Spleen (tissue), 11 donors: ENCODE measurements around the gene TTC39B. TPM values are rescaled to one million over a fixed set of nuclear protein-coding genes. Genes with fewer than 3 reads are reported as not detected.

Experiments used
- DNase-seq: peaks from one replicate; pipeline ENCODE4 v3.0.0-alpha.2; 2020
- H3K27ac ChIP-seq, 8 donors: fragments of 200-600 bp; sonication (generic) in 7 of 8; 1 replicate in 4 of 8; 2 replicates in 4 of 8; pipeline versions ENCODE4 v1.5.0 to v1.8.0; 2016 to 2021; ENCODE audit warnings: inconsistent platforms in 4 of 8, mild to moderate bottlenecking in 4 of 8, moderate library complexity in 1 of 8
- H3K27me3 ChIP-seq, 7 donors: fragments of 200-600 bp; sonication (generic) in 6 of 7; replicated peaks in 1 of 7; 1 replicate in 4 of 7; 2 replicates in 3 of 7; pipeline versions ENCODE4 v1.5.0 to v1.8.0; 2016 to 2021; ENCODE audit warnings: inconsistent platforms in 3 of 7, mild to moderate bottlenecking in 1 of 7
- H3K36me3 ChIP-seq, 6 donors: fragments of 200-600 bp; sonication (generic) in 5 of 6; 1 replicate in 4 of 6; 2 replicates in 2 of 6; pipeline versions ENCODE4 v1.5.0 to v1.8.0; 2016 to 2021; ENCODE audit warnings: inconsistent platforms in 2 of 6
- H3K4me1 ChIP-seq, 6 donors: fragments of 200-600 bp; sonication (generic) in 5 of 6; 1 replicate in 3 of 6; 2 replicates in 3 of 6; pipeline versions ENCODE4 v1.5.0 to v1.8.0; 2016 to 2021; ENCODE audit warnings: inconsistent platforms in 3 of 6
- H3K4me3 ChIP-seq, 8 donors: fragments of 200-600 bp; sonication (generic) in 7 of 8; 1 replicate in 4 of 8; 2 replicates in 4 of 8; pipeline versions ENCODE4 v1.5.0 to v1.8.0; 2016 to 2021; ENCODE audit warnings: inconsistent platforms in 4 of 8, mild to moderate bottlenecking in 4 of 8, moderate library complexity in 2 of 8
- H3K9me3 ChIP-seq, 8 donors: fragments of 200-600 bp; sonication (generic) in 7 of 8; 1 replicate in 4 of 8; 2 replicates in 4 of 8; pipeline versions ENCODE4 v1.5.0 to v1.8.0; 2016 to 2021; ENCODE audit warnings: inconsistent platforms in 4 of 8
- POLR2A ChIP-seq, 3 donors: fragments of 450-650 bp; IDR thresholded peaks; one replicate each; pipeline ENCODE4 v1.5.1; 2017; ENCODE audit warnings: antibody characterized with exemption in 3 of 3, mild to moderate bottlenecking in 1 of 3
- POLR2AphosphoS5 ChIP-seq, 3 donors: sonication (generic); formaldehyde crosslinking; IDR thresholded peaks; one replicate each; pipeline ENCODE4 v1.5.1; 2017; ENCODE audit warnings: antibody characterized with exemption in 3 of 3
- WGBS, 5 donors: extraction: QIAGEN DNeasy Blood & Tissue Kit in 3 of 5; methylation state at CpG; one replicate each; pipeline versions ENCODE4 v1.1.5 to v1.1.7; 2013 to 2018; 5-methylcytosine and 5-hydroxymethylcytosine counted together
- intact Hi-C: fragments of 100-400 bp; cut with DNase I; formaldehyde crosslinking; loops from one replicate; pipeline ENCODE4 v1.15.0; 2023; ENCODE audit warnings: low total_unique reads
- polyA plus RNA-seq, 3 donors: library from polyadenylated mRNA; stranded (reverse); fragments of 200-250 nt; gene quantifications; one replicate each; pipeline ENCODE4 v1.2.1, GENCODE V29; 2013
- total RNA-seq, 7 donors: library from RNA; depleted of rRNA in 3 of 7; stranded (reverse); fragments of >200 nt in 3 of 7; fragmentation: NEBNext Ultra II Directional in 4 of 7; extraction: Animal tissue kit (Norgen Biotek cat#: 25700) in 4 of 7; gene quantifications; one replicate each; pipeline versions ENCODE4 v1.1.0 to v1.2.1, GENCODE V29; 2016 to 2021
- TF ChIP-seq, protein P1 (sequence below), 11 experiments: fragments of 200-600 bp in 7 of 11; fragments of 450-650 bp in 4 of 11; sonication (generic) in 4 of 11; IDR thresholded peaks in 8 of 11; conservative IDR thresholded peaks in 3 of 11; 1 replicate in 7 of 11; 2 replicates in 4 of 11; pipeline versions ENCODE4 v1.4.0 to v1.8.0; 2016 to 2021; ENCODE audit warnings: antibody characterized with exemption in 11 of 11, inconsistent platforms in 4 of 11, mild to moderate bottlenecking in 1 of 11
- donor health status: healthy with polysubstance abuse.
- donor health status: DM: no; HTN: no; CAD: no; lungs with moderate emphysema.
- donor health status: DM: no; HTN: no; CAD: no.
- donor health status: Bipolar disorder and iron deficiency.
- donor health status: healthy.
- donor health status: DM: no; HTN: no; CAD: no.
- donor health status: DM: yes; HTN: yes; CAD: no.

TTC39B gene
- total and polyA plus RNA-seq, 10 donors = 4.8 to 24.1 (median 19.0) TPM

DNA sequence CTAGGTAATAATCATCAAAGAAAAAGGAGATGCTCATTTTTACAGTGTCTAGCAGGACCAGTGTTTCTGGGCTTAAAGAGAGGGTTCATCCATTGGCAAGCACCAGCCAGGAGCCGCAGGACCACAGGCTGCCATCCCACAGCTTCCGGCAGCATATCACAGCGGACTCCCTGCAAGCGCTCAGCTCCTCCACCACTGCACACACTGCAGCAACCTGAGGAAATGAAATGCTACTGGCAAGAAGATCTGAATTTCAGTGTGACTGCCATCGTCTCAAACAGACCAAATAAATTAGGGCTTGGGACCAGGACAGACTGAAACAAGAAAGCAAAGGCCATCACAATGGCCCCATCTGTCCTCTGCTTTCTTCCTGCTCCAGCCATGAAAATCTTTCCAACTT, 114.2 kb downstream of the TTC39B start:
- peaks cover 0 to 7% (median 0%) of the 10 kb centered on the region in 8 donors for H3K9me3 ChIP-seq
- no peaks in the 10 kb centered on the region for H3K4me1 ChIP-seq
- H3K4me3 ChIP-seq = no peak overlapping the region
- H3K36me3 ChIP-seq = peaks cover 0 to 85% (median 29%) of the 10 kb centered on the region in 6 donors
- intact Hi-C loops = no loop called here
- H3K27me3 ChIP-seq = no peaks in the 10 kb centered on the region
- no peak for DNase-seq
- TF ChIP-seq POLR2A (IDR thresholded peaks at IDR 0.05) = no peak
- TF ChIP-seq, protein P1, sequence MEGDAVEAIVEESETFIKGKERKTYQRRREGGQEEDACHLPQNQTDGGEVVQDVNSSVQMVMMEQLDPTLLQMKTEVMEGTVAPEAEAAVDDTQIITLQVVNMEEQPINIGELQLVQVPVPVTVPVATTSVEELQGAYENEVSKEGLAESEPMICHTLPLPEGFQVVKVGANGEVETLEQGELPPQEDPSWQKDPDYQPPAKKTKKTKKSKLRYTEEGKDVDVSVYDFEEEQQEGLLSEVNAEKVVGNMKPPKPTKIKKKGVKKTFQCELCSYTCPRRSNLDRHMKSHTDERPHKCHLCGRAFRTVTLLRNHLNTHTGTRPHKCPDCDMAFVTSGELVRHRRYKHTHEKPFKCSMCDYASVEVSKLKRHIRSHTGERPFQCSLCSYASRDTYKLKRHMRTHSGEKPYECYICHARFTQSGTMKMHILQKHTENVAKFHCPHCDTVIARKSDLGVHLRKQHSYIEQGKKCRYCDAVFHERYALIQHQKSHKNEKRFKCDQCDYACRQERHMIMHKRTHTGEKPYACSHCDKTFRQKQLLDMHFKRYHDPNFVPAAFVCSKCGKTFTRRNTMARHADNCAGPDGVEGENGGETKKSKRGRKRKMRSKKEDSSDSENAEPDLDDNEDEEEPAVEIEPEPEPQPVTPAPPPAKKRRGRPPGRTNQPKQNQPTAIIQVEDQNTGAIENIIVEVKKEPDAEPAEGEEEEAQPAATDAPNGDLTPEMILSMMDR (IDR thresholded peaks at IDR 0.05 in 8 of 11, conservative IDR thresholded peaks at IDR 0.05 in 3 of 11) = no peak
- no peak for TF ChIP-seq POLR2AphosphoS5 (IDR thresholded peaks at IDR 0.05)
- no peak overlapping the region for H3K27ac ChIP-seq
- 93 to 99% (median 96%) methylated on average over 5 of the region's 5 CpGs for WGBS, 5 donors

DNA sequence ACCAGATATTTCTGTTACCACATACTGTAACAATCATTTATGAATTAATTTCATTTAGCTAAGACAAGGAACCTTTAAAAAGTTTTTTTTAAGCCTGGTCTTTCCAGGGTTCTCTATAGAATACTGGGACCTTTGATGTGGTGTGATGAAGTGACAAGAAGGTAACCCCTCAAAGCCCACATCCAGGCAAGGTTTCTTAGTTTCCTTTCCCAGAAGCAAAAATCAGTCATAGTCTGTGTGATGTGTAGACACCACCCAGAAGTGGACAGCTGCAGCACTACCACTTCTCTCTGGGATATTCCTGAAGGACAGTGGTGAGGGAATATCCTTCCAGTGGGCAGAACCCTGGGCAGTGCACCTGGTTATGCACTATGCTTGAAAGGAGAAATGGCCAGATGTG, 115.6 kb downstream of the TTC39B start:
- Histone ChIP-seq H3K36me3 (peaks cover 0 to 89% (median 39%) of the 10 kb centered on the region in 6 donors), H3K27me3 (no peaks in the 10 kb centered on the region), H3K4me3 (no peak overlapping the region), H3K4me1 (no peaks in the 10 kb centered on the region), H3K27ac (no peak overlapping the region), H3K9me3 (peaks cover 0 to 6% (median 0%) of the 10 kb centered on the region in 8 donors)
- intact Hi-C loops = no loop called here
- no peak for DNase-seq
- TF ChIP-seq, protein P1 (IDR thresholded peaks at IDR 0.05 in 8 of 11, conservative IDR thresholded peaks at IDR 0.05 in 3 of 11) = no peak
- TF ChIP-seq POLR2AphosphoS5 (IDR thresholded peaks at IDR 0.05) (no peak), POLR2A (IDR thresholded peaks at IDR 0.05) (no peak)

DNA sequence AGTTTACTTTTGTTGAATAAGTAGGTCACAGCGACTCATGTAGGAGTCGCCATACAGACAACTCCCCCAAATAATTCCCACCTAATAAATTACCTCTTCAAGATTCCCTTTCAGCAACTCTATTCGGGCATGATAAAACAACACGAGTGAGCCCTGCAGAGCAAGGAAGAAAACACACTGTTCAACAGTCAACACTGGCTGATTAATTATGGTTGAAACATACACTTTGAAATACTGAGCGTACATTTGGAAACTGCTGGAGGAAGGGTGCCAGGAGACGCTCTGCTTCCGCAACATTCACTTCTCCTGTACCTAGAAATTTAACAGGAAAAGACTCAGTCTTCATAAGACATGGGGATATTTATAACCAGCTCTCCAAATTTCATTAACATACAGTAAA, 117.5 kb downstream of the TTC39B start:
- no peak for DNase-seq
- peaks cover 0 to 90% (median 48%) of the 10 kb centered on the region in 6 donors for H3K36me3 ChIP-seq
- no peaks in the 10 kb centered on the region for H3K4me1 ChIP-seq
- WGBS, 5 donors = 88 to 91% (median 90%) methylated on average over 7 of the region's 7 CpGs
- H3K27ac ChIP-seq = no peak overlapping the region
- intact Hi-C loops = no loop called here
- no peak overlapping the region for H3K4me3 ChIP-seq
- TF ChIP-seq, protein P1 (IDR thresholded peaks at IDR 0.05 in 8 of 11, conservative IDR thresholded peaks at IDR 0.05 in 3 of 11) = no peak
- no peak for TF ChIP-seq POLR2AphosphoS5 (IDR thresholded peaks at IDR 0.05)
- TF ChIP-seq POLR2A (IDR thresholded peaks at IDR 0.05) = no peak
- H3K9me3 ChIP-seq = no peaks in the 10 kb centered on the region
- no peaks in the 10 kb centered on the region for H3K27me3 ChIP-seq

GRCh38 chr9:15187589-15187988, 119.4 kb downstream of the TTC39B start:
- Histone ChIP-seq H3K9me3 (no peaks in the 10 kb centered on the region), H3K36me3 (peaks cover 0 to 91% (median 48%) of the 10 kb centered on the region in 6 donors), H3K4me3 (no peak overlapping the region), H3K27me3 (no peaks in the 10 kb centered on the region), H3K27ac (peak overlapping the region in 1 of 8 donors; percentile 15), H3K4me1 (no peaks in the 10 kb centered on the region)
- DNase-seq = no peak
- intact Hi-C loops = no loop called here
- 59 to 78% (median 70%) methylated on average over 1 of the region's 1 CpG for WGBS, 5 donors
- no peak for TF ChIP-seq POLR2AphosphoS5 (IDR thresholded peaks at IDR 0.05)
- TF ChIP-seq POLR2A (IDR thresholded peaks at IDR 0.05) = no peak
- TF ChIP-seq, protein P1 (IDR thresholded peaks at IDR 0.05 in 8 of 11, conservative IDR thresholded peaks at IDR 0.05 in 3 of 11) = no peak
